Measurements from ENCODE around the gene FMO4. TPM values are rescaled to one million over a fixed set of nuclear protein-coding genes. Genes with fewer than 3 reads are reported as not detected.
A peak's percentile ranks its signal among the peaks of the same experiment; 100 is the strongest.

FMO4 gene
- total and polyA plus RNA-seq, 2 experiments from 2014 or later: 3.1 to 3.4 TPM

GRCh38 chr1:171300401-171300800, 13.6 kb upstream of the FMO4 start:
- no peak overlapping the region for H3K4me3 ChIP-seq
- no peak overlapping the region for H3K27ac ChIP-seq (ENCODE audit: low read depth)
- H2AFZ ChIP-seq: no peak overlapping the region
- peaks cover 51% of the 10 kb centered on the region for H3K4me1 ChIP-seq (ENCODE audit: insufficient read depth)
- peaks cover 27% of the 10 kb centered on the region for H3K36me3 Mint-ChIP-seq (ENCODE audit: low read depth)
- H3K4me1 Mint-ChIP-seq: peaks cover 53% of the 10 kb centered on the region
- H3K9me3 Mint-ChIP-seq: peaks cover 28% of the 10 kb centered on the region
- H3K4me3 Mint-ChIP-seq: no peak overlapping the region
- H4K20me1 ChIP-seq (replicated peaks; ENCODE audit: insufficient read depth): no peaks in the 10 kb centered on the region
- H3F3A ChIP-seq (replicated peaks; ENCODE audit: low read depth): no peaks in the 10 kb centered on the region
- DNase-seq (ENCODE audit: low spot score) (no peak), ATAC-seq (no peak)
- H3K36me3 ChIP-seq (ENCODE audit: insufficient read depth): no peaks in the 10 kb centered on the region
- H3K27me3 ChIP-seq (ENCODE audit: insufficient read depth): no peaks in the 10 kb centered on the region
- H3K79me2 ChIP-seq (replicated peaks; ENCODE audit: insufficient read depth): no peaks in the 10 kb centered on the region
- peak overlapping the region; percentile 97 for H3K27ac Mint-ChIP-seq
- no peak for TF ChIP-seq JUNB (IDR thresholded peaks at IDR 0.05; ENCODE audit: unreplicated experiment)
- no peak for TF ChIP-seq NANOG (IDR thresholded peaks at IDR 0.05; ENCODE audit: borderline replicate concordance)
- TF ChIP-seq POLR2AphosphoS5 (IDR thresholded peaks at IDR 0.05; ENCODE audit: low read depth): no peak
- no peak for TF ChIP-seq CREB1 (CRISPR knock-in tag; IDR thresholded peaks at IDR 0.05; ENCODE audit: low read depth)
- no peak for TF ChIP-seq REST (IDR thresholded peaks at IDR 0.05; ENCODE audit: unreplicated experiment)
- no peak for TF ChIP-seq ZNF462 (CRISPR knock-in tag; IDR thresholded peaks at IDR 0.05)
- no peak for TF ChIP-seq EZH2phosphoT487 (IDR thresholded peaks at IDR 0.05; ENCODE audit: unreplicated experiment)
- TF ChIP-seq STAT1 (IDR thresholded peaks at IDR 0.05; ENCODE audit: unreplicated experiment): no peak
- TF ChIP-seq ETS1 (IDR thresholded peaks at IDR 0.05): no peak
- no peak for TF ChIP-seq EZH2 (IDR thresholded peaks at IDR 0.05; ENCODE audit: low read depth, unreplicated experiment)
- TF ChIP-seq ZNF331 (CRISPR knock-in tag; IDR thresholded peaks at IDR 0.05; ENCODE audit: low read depth): no peak
- TF ChIP-seq ZNF114 (CRISPR knock-in tag; IDR thresholded peaks at IDR 0.05): no peak
- no peak for TF ChIP-seq CTCF (conservative IDR thresholded peaks at IDR 0.05; ENCODE audit: low read depth in 2 of 2)
- H3K9me2 ChIP-seq (ENCODE audit: insufficient read depth): peaks cover 4% of the 10 kb centered on the region; the same call in 1 of the 2 replicates
- H3K4me2 ChIP-seq: no peak overlapping the region
- H3K27me3 Mint-ChIP-seq (ENCODE audit: insufficient read depth, low read depth, poor library complexity): peaks cover 8% of the 10 kb centered on the region

Measured in GM23338 (cell line).